Activated naive CD4-positive, alpha-beta T cell treated with anti-CD3 and anti-CD28 coated beads for 36 hours (primary cell): ENCODE data around the gene AOAH. TPM values are rescaled to one million over a fixed set of nuclear protein-coding genes. Genes with fewer than 3 reads are reported as not detected.
A peak's percentile ranks its signal among the peaks of the same experiment; 100 is the strongest.
"Not testable (repeated sequence)": the region's sequence is repeated elsewhere in the genome, so short reads cannot be mapped to it uniquely, and the experiment has no call there.

Source experiments
- CTCF ChIA-PET: fragments of 350-600 bp; sonication (Branson Sonifier 250); formaldehyde crosslinking; loops from one replicate; lab custom pipeline; 2021; ENCODE audit warnings: antibody characterized with exemption; lab: Charles Lee
- DNase-seq: peaks from one replicate; pipeline ENCODE4 v3.0.0-alpha.2; 2020
- H3K27ac Mint-ChIP-seq: one replicate; pipeline ENCODE4 v1.8.0; 2021; ENCODE audit warnings: mild to moderate bottlenecking, mixed read lengths
- H3K27me3 Mint-ChIP-seq: one replicate; pipeline ENCODE4 v1.8.0; 2021; ENCODE audit warnings: low read depth, mixed read lengths
- H3K36me3 Mint-ChIP-seq: one replicate; pipeline ENCODE4 v1.8.0; 2021; ENCODE audit warnings: low read depth, mixed read lengths
- H3K4me1 Mint-ChIP-seq: one replicate; pipeline ENCODE4 v1.8.0; 2021; ENCODE audit warnings: low read depth, mixed read lengths
- H3K4me3 Mint-ChIP-seq: one replicate; pipeline ENCODE4 v1.8.0; 2021; ENCODE audit warnings: mild to moderate bottlenecking, moderate library complexity, mixed read lengths
- H3K9me3 Mint-ChIP-seq: one replicate; pipeline ENCODE4 v1.8.0; 2021; ENCODE audit warnings: mixed read lengths
- intact Hi-C: fragments of 100-400 bp; cut with micrococcal nuclease; formaldehyde crosslinking; loops from one replicate; pipeline ENCODE4 v1.15.1; 2023
- total RNA-seq, 2 experiments: library from RNA; stranded (reverse); gene quantifications; one replicate each; pipeline ENCODE4 v1.2.3, GENCODE V29; 2021

AOAH gene
- total RNA-seq, 2 experiments from 2014 or later: 0.67 to 1.2 TPM

- Mint-ChIP-seq H3K9me3 (peaks cover 6% of the 10 kb centered on the region), H3K4me1 (peaks cover 27% of the 10 kb centered on the region), H3K4me3 (no peak overlapping the region), H3K27ac (no peak overlapping the region), H3K36me3 (no peaks in the 10 kb centered on the region), H3K27me3 (no peaks in the 10 kb centered on the region)
- DNase-seq: no peak
- CTCF ChIA-PET: no interaction called here
- intact Hi-C loops: loop anchor here (5.0 kb wide), 1 partner anchor 43 kb away; no protein-coding TSS in a partner anchor
These were observed 10.4 kb upstream of the AOAH start for GRCh38 chr7:36734731-36735130.

GRCh38 chr7:36733411-36733810 is 9.1 kb upstream of the AOAH start:
- CTCF ChIA-PET: interaction anchor here (1.2 kb wide), 1 partner anchor 62 kb away, joined by 3 read pairs; no protein-coding TSS in a partner anchor
- H3K9me3 Mint-ChIP-seq: peaks cover 13% of the 10 kb centered on the region
- no peaks in the 10 kb centered on the region for H3K36me3 Mint-ChIP-seq
- no peak for DNase-seq
- H3K27ac Mint-ChIP-seq: no peak overlapping the region
- H3K4me3 Mint-ChIP-seq: no peak overlapping the region
- H3K27me3 Mint-ChIP-seq: no peaks in the 10 kb centered on the region
- peaks cover 26% of the 10 kb centered on the region for H3K4me1 Mint-ChIP-seq
- intact Hi-C loops: no loop called here

GRCh38 chr7:36732806-36733205 is 8.5 kb upstream of the AOAH start:
- H3K27me3 Mint-ChIP-seq: no peaks in the 10 kb centered on the region
- peaks cover 25% of the 10 kb centered on the region for H3K4me1 Mint-ChIP-seq
- CTCF ChIA-PET: interaction anchor here (1.2 kb wide), 1 partner anchor 62 kb away, joined by 3 read pairs; no protein-coding TSS in a partner anchor
- intact Hi-C loops: no loop called here
- H3K27ac Mint-ChIP-seq: no peak overlapping the region
- DNase-seq: no peak
- no peak overlapping the region for H3K4me3 Mint-ChIP-seq
- H3K9me3 Mint-ChIP-seq: peaks cover 13% of the 10 kb centered on the region
- H3K36me3 Mint-ChIP-seq: no peaks in the 10 kb centered on the region

GRCh38 chr7:36730046-36730445 is 5.8 kb upstream of the AOAH start:
- CTCF ChIA-PET: no interaction called here
- peaks cover 13% of the 10 kb centered on the region for H3K9me3 Mint-ChIP-seq
- no peaks in the 10 kb centered on the region for H3K27me3 Mint-ChIP-seq
- peaks cover 31% of the 10 kb centered on the region for H3K4me1 Mint-ChIP-seq
- H3K27ac Mint-ChIP-seq: no peak overlapping the region
- no peak overlapping the region for H3K4me3 Mint-ChIP-seq
- intact Hi-C loops: no loop called here
- no peaks in the 10 kb centered on the region for H3K36me3 Mint-ChIP-seq
- no peak for DNase-seq

- no peak overlapping the region for H3K27ac Mint-ChIP-seq
- H3K4me1 Mint-ChIP-seq: peaks cover 47% of the 10 kb centered on the region
- no peak for DNase-seq
- H3K9me3 Mint-ChIP-seq: peaks cover 13% of the 10 kb centered on the region
- intact Hi-C loops: loop anchor here (10.0 kb wide), 1 partner anchor 627 kb away; no protein-coding TSS in a partner anchor
- CTCF ChIA-PET: no interaction called here
- no peaks in the 10 kb centered on the region for H3K27me3 Mint-ChIP-seq
- H3K4me3 Mint-ChIP-seq: no peak overlapping the region
- H3K36me3 Mint-ChIP-seq: no peaks in the 10 kb centered on the region
These were observed 3.8 kb upstream of the AOAH start for GRCh38 chr7:36728143-36728542.

GRCh38 chr7:36726806-36727503 is 2.7 kb upstream of the AOAH start:
- Mint-ChIP-seq H3K4me1 (peaks cover 55% of the 10 kb centered on the region), H3K27me3 (no peaks in the 10 kb centered on the region), H3K36me3 (no peaks in the 10 kb centered on the region), H3K27ac (peak overlapping the region; percentile 16), H3K9me3 (peaks cover 7% of the 10 kb centered on the region), H3K4me3 (no peak overlapping the region)
- intact Hi-C loops: loop anchor here (1.0 to 10.0 kb wide), 2 partner anchors 9 to 628 kb away; no protein-coding TSS in a partner anchor
- peak; percentile 49 for DNase-seq
- CTCF ChIA-PET: interaction anchor here (0.6 to 1.6 kb wide), 3 partner anchors 18 to 162 kb away, joined by 3 to 5 read pairs (median 3); no protein-coding TSS in a partner anchor

- H3K4me3 Mint-ChIP-seq: no peak overlapping the region
- no peaks in the 10 kb centered on the region for H3K27me3 Mint-ChIP-seq
- H3K4me1 Mint-ChIP-seq: peaks cover 59% of the 10 kb centered on the region
- no peak for DNase-seq
- H3K36me3 Mint-ChIP-seq: no peaks in the 10 kb centered on the region
- H3K27ac Mint-ChIP-seq: no peak overlapping the region
- intact Hi-C loops: loop anchor here (10.0 kb wide), 1 partner anchor 628 kb away; no protein-coding TSS in a partner anchor
- peaks cover 7% of the 10 kb centered on the region for H3K9me3 Mint-ChIP-seq
- CTCF ChIA-PET: interaction anchor here (0.6 to 1.6 kb wide), 5 partner anchors 17 to 182 kb away, joined by 3 to 5 read pairs (median 3); no protein-coding TSS in a partner anchor
These were observed 2.0 kb upstream of the AOAH start for GRCh38 chr7:36726311-36726710.

GRCh38 chr7:36724996-36725395 is 702 bp upstream of the AOAH start:
- intact Hi-C loops: loop anchor here (1.0 to 10.0 kb wide), 6 partner anchors 18 to 630 kb away; no protein-coding TSS in a partner anchor
- peaks cover 70% of the 10 kb centered on the region for H3K4me1 Mint-ChIP-seq
- no peak overlapping the region for H3K27ac Mint-ChIP-seq

GRCh38 chr7:36723291-36723690 is 1.0 kb downstream of the AOAH start:
- H3K36me3 Mint-ChIP-seq: no peaks in the 10 kb centered on the region
- H3K9me3 Mint-ChIP-seq: no peaks in the 10 kb centered on the region
- no peak for DNase-seq
- CTCF ChIA-PET: interaction anchor here (0.6 to 0.7 kb wide), 4 partner anchors 61 to 140 kb away, joined by 3 to 6 read pairs (median 3); no protein-coding TSS in a partner anchor
- H3K4me1 Mint-ChIP-seq: peaks cover 68% of the 10 kb centered on the region
- intact Hi-C loops: loop anchor here (5.0 to 10.0 kb wide), 2 partner anchors 129 to 632 kb away; no protein-coding TSS in a partner anchor
- peak overlapping the region; percentile 10 for H3K27ac Mint-ChIP-seq
- no peaks in the 10 kb centered on the region for H3K27me3 Mint-ChIP-seq
- H3K4me3 Mint-ChIP-seq: peak overlapping the region; percentile 11

More at GRCh38 chr7:36724996-36725395, 702 bp upstream of the AOAH start:
- Mint-ChIP-seq H3K4me3 (no peak overlapping the region), H3K27me3 (no peaks in the 10 kb centered on the region), H3K36me3 (no peaks in the 10 kb centered on the region), H3K9me3 (peaks cover 7% of the 10 kb centered on the region)
- CTCF ChIA-PET: interaction anchor here (1.3 to 1.6 kb wide), 2 partner anchors 54 to 237 kb away, joined by 4 to 5 read pairs; no protein-coding TSS in a partner anchor
- no peak for DNase-seq

- intact Hi-C loops: no loop called here
These were observed 5.1 kb downstream of the AOAH start for GRCh38 chr7:36719083-36719632.

GRCh38 chr7:36717586-36717985 is 6.7 kb downstream of the AOAH start:
- intact Hi-C loops: no loop called here
- Mint-ChIP-seq H3K9me3 (peaks cover 11% of the 10 kb centered on the region), H3K4me1 (peaks cover 22% of the 10 kb centered on the region), H3K4me3 (no peak overlapping the region), H3K36me3 (peaks cover 1% of the 10 kb centered on the region), H3K27ac (no peak overlapping the region), H3K27me3 (no peaks in the 10 kb centered on the region)
- CTCF ChIA-PET: no interaction called here
- DNase-seq: no peak

More at GRCh38 chr7:36719083-36719632, 5.1 kb downstream of the AOAH start:
- Mint-ChIP-seq H3K4me3 (no peak overlapping the region), H3K4me1 (peaks cover 33% of the 10 kb centered on the region), H3K36me3 (peaks cover 1% of the 10 kb centered on the region), H3K27me3 (no peaks in the 10 kb centered on the region), H3K9me3 (peaks cover 2% of the 10 kb centered on the region), H3K27ac (no peak overlapping the region)
- CTCF ChIA-PET: no interaction called here
- no peak for DNase-seq

GRCh38 chr7:36716802-36717201 is 7.5 kb downstream of the AOAH start:
- Mint-ChIP-seq H3K4me1 (peaks cover 18% of the 10 kb centered on the region), H3K9me3 (peaks cover 11% of the 10 kb centered on the region)
- DNase-seq, H3K27me3 Mint-ChIP-seq, H3K36me3 Mint-ChIP-seq, H3K27ac Mint-ChIP-seq, intact Hi-C loops, H3K4me3 Mint-ChIP-seq, CTCF ChIA-PET: not testable (repeated sequence)
